DMS153 treated with DMSO at 0.1 percent for 48 hours (cell line): Measurements from ENCODE around the gene RCBTB1.
"Not testable (repeated sequence)": the region's sequence is repeated elsewhere in the genome, so short reads cannot be mapped to it uniquely, and the experiment has no call there.

Experiments used
- DNase-seq: peaks from one replicate; lab custom pipeline; 2025; ENCODE audit not compliant: unreplicated experiment; lab: John Stamatoyannopoulos, UW

The RCBTB1 gene

GRCh38 chr13:49585220-49586157 is at the start of gene RCBTB1:
RCBTB1 (minus strand) TSS chr13:49585558; CDS start chr13:49567279, 18,279 bp downstream.
- DNase-seq = peak; percentile 53

- no peak for DNase-seq
Observed at GRCh38 chr13:49633710-49634109, 48.4 kb upstream of the RCBTB1 start.

- DNase-seq = no peak
Observed at GRCh38 chr13:49632156-49632555, 46.8 kb upstream of the RCBTB1 start.

- DNase-seq = no peak
Observed at GRCh38 chr13:49630580-49630979, 45.2 kb upstream of the RCBTB1 start.

- DNase-seq = no peak
Observed at GRCh38 chr13:49629947-49630346, 44.6 kb upstream of the RCBTB1 start.

GRCh38 chr13:49629196-49629938 is 44.0 kb upstream of the RCBTB1 start:
- DNase-seq = no peak

GRCh38 chr13:49627831-49628652 is 42.7 kb upstream of the RCBTB1 start, which contains the start of gene ARL11:
ARL11 (plus strand) TSS chr13:49628507; CDS start chr13:49630448, 1,941 bp downstream.
- peak; percentile 12 for DNase-seq

- no peak for DNase-seq
Observed at GRCh38 chr13:49625392-49626079, 40.2 kb upstream of the RCBTB1 start.

- DNase-seq = no peak
Observed at GRCh38 chr13:49624229-49624628, 38.9 kb upstream of the RCBTB1 start.

GRCh38 chr13:49622174-49622946 is 37.0 kb upstream of the RCBTB1 start:
- no peak for DNase-seq

GRCh38 chr13:49620170-49620621 is 34.8 kb upstream of the RCBTB1 start:
- DNase-seq = no peak

GRCh38 chr13:49616676-49617065 is 31.3 kb upstream of the RCBTB1 start:
- no peak for DNase-seq

- no peak for DNase-seq
Observed at GRCh38 chr13:49615836-49616675, 30.7 kb upstream of the RCBTB1 start.

- DNase-seq = not testable (repeated sequence)
Observed at GRCh38 chr13:49612042-49612441, 26.7 kb upstream of the RCBTB1 start.

GRCh38 chr13:49610176-49610575 is 24.8 kb upstream of the RCBTB1 start:
- peak; percentile 27 for DNase-seq

- DNase-seq = no peak
Observed at GRCh38 chr13:49608651-49609331, 23.4 kb upstream of the RCBTB1 start.

GRCh38 chr13:49607761-49608160 is 22.4 kb upstream of the RCBTB1 start:
- no peak for DNase-seq
